Natural killer cell (primary cell): ENCODE data around the gene DLG5. TPM values are rescaled to one million over a fixed set of nuclear protein-coding genes. Genes with fewer than 3 reads are reported as not detected.

Experiments used
- ATAC-seq, 3 donors: fragments of 150-1000 bp in 2 of 3; fragments of 200-7000 bp in 1 of 3; cut with Tn5 transposase; 1 replicate in 1 of 3; 2 replicates in 2 of 3; pipeline ENCODE4 v1.10.0; 2021; ENCODE audit warnings: mild to moderate bottlenecking in 2 of 3, moderate library complexity in 2 of 3
- DNase-seq, 2 donors: peaks; one replicate each; pipeline versions ENCODE4 v3.0.0 to v3.0.0-alpha.2; 2013 to 2021; ENCODE audit warnings: mixed read lengths in 1 of 2
- H3K27ac ChIP-seq: one replicate; pipeline ENCODE4 v1.5.1; 2013; ENCODE audit warnings: mild to moderate bottlenecking, low read length
- H3K27me3 ChIP-seq: one replicate; pipeline ENCODE4 v1.6.1; 2013; ENCODE audit warnings: low read length; ENCODE audit not compliant: control insufficient read depth, insufficient read depth
- H3K36me3 ChIP-seq: one replicate; pipeline ENCODE4 v1.6.1; 2013; ENCODE audit warnings: low read length; ENCODE audit not compliant: control insufficient read depth, insufficient read depth
- H3K4me1 ChIP-seq: one replicate; pipeline ENCODE4 v1.6.1; 2013; ENCODE audit warnings: low read length; ENCODE audit not compliant: control insufficient read depth, insufficient read depth
- H3K4me3 ChIP-seq: one replicate; pipeline ENCODE4 v1.5.1; 2013; ENCODE audit warnings: low read length
- H3K9me3 ChIP-seq: one replicate; pipeline ENCODE4 v1.6.1; 2013; ENCODE audit warnings: low read length; ENCODE audit not compliant: control insufficient read depth, insufficient read depth
- H3K27ac Mint-ChIP-seq, 2 donors: one replicate each; pipeline ENCODE4 v1.8.0; 2022; ENCODE audit warnings: mild to moderate bottlenecking in 2 of 2, mixed read lengths in 2 of 2, moderate library complexity in 1 of 2
- H3K27me3 Mint-ChIP-seq, 2 donors: one replicate each; pipeline ENCODE4 v1.8.0; 2022; ENCODE audit warnings: low read depth in 2 of 2, mixed read lengths in 2 of 2
- H3K36me3 Mint-ChIP-seq: one replicate; pipeline ENCODE4 v1.8.0; 2022; ENCODE audit warnings: mixed read lengths
- H3K4me1 Mint-ChIP-seq, 2 donors: one replicate each; pipeline ENCODE4 v1.8.0; 2022; ENCODE audit warnings: mixed read lengths in 2 of 2
- H3K4me3 Mint-ChIP-seq: one replicate; pipeline ENCODE4 v1.8.0; 2022; ENCODE audit warnings: mild to moderate bottlenecking, moderate library complexity, mixed read lengths
- H3K9me3 Mint-ChIP-seq, 2 donors: one replicate each; pipeline ENCODE4 v1.8.0; 2022; ENCODE audit warnings: mixed read lengths in 2 of 2
- CTCF ChIP-seq: fragments of 200-600 bp; IDR thresholded peaks from one replicate; pipeline ENCODE4 v1.8.0; 2022; ENCODE audit warnings: antibody characterized with exemption
- WGBS: methylation state at CpG from one replicate; pipeline ENCODE4 v1.1.7; 2013; ENCODE audit warnings: missing lambda C conversion rate; ENCODE audit not compliant: insufficient coverage; 5-methylcytosine and 5-hydroxymethylcytosine counted together
- intact Hi-C: fragments of 100-400 bp; cut with micrococcal nuclease; formaldehyde crosslinking; loops from one replicate; pipeline ENCODE4 v1.14.2; 2022
- total RNA-seq, 4 donors: library from RNA; stranded (reverse); fragments of 120-200 nt in 1 of 4; gene quantifications; one replicate each; pipeline versions ENCODE4 v1.2.3 to v1.2.4, GENCODE V29; 2013 to 2022

DLG5 gene
- total RNA-seq, 3 donors from 2014 or later (not counting 1 experiment from before 2014, with no cell fraction given), result 52.8 to 75.0 (median 52.9) TPM

- WGBS, result 92% methylated on average over 8 of the region's 8 CpGs
- H3K9me3 ChIP-seq, result no peaks in the 10 kb centered on the region
- no peak for DNase-seq
- H3K27ac Mint-ChIP-seq, result peak overlapping the region in 1 of 2 donors; percentile 72
- no peak overlapping the region for H3K4me3 ChIP-seq
- H3K4me1 Mint-ChIP-seq, result peaks cover 46 to 53% of the 10 kb centered on the region in 2 donors
- no peak for TF ChIP-seq CTCF
- no peak overlapping the region for H3K4me3 Mint-ChIP-seq
- H3K27me3 Mint-ChIP-seq, result no peaks in the 10 kb centered on the region
- H3K36me3 ChIP-seq, result no peaks in the 10 kb centered on the region
- H3K27me3 ChIP-seq, result no peaks in the 10 kb centered on the region
- no peaks in the 10 kb centered on the region for H3K36me3 Mint-ChIP-seq
- no peak overlapping the region for H3K27ac ChIP-seq
- no peak for ATAC-seq
- peaks cover 4% of the 10 kb centered on the region for H3K4me1 ChIP-seq
- intact Hi-C loops, result no loop called here
- no peaks in the 10 kb centered on the region for H3K9me3 Mint-ChIP-seq
These were observed 33.2 kb downstream of the DLG5 start for GRCh38 chr10:77893386-77893785.

- Mint-ChIP-seq H3K27ac (no peak overlapping the region), H3K27me3 (no peaks in the 10 kb centered on the region), H3K9me3 (no peaks in the 10 kb centered on the region), H3K36me3 (no peaks in the 10 kb centered on the region), H3K4me3 (no peak overlapping the region), H3K4me1 (peaks cover 46 to 53% of the 10 kb centered on the region in 2 donors)
- Histone ChIP-seq H3K27ac (no peak overlapping the region), H3K4me3 (no peak overlapping the region), H3K36me3 (no peaks in the 10 kb centered on the region), H3K9me3 (no peaks in the 10 kb centered on the region), H3K4me1 (peaks cover 4% of the 10 kb centered on the region), H3K27me3 (no peaks in the 10 kb centered on the region)
- DNase-seq (no peak), ATAC-seq (no peak)
- no peak for TF ChIP-seq CTCF
- intact Hi-C loops, result no loop called here
- WGBS, result 93% methylated on average over 2 of the region's 5 CpGs
These were observed 33.8 kb downstream of the DLG5 start for GRCh38 chr10:77892761-77893160.

GRCh38 chr10:77892021-77892739 lies 34.4 kb downstream of the DLG5 start:
- no peak overlapping the region for H3K4me3 ChIP-seq

More at GRCh38 chr10:77892021-77892739, 34.4 kb downstream of the DLG5 start:
- no peak overlapping the region for H3K27ac ChIP-seq
- intact Hi-C loops, result no loop called here
- Mint-ChIP-seq H3K9me3 (no peaks in the 10 kb centered on the region), H3K4me3 (no peak overlapping the region), H3K4me1 (peaks cover 51 to 55% of the 10 kb centered on the region in 2 donors), H3K27ac (no peak overlapping the region), H3K36me3 (no peaks in the 10 kb centered on the region), H3K27me3 (no peaks in the 10 kb centered on the region)
- DNase-seq, result no peak
- 94% methylated on average over 8 of the region's 8 CpGs for WGBS
- H3K9me3 ChIP-seq, result no peaks in the 10 kb centered on the region
- peaks cover 4% of the 10 kb centered on the region for H3K4me1 ChIP-seq
- no peaks in the 10 kb centered on the region for H3K36me3 ChIP-seq
- no peak for ATAC-seq
- no peaks in the 10 kb centered on the region for H3K27me3 ChIP-seq
- no peak for TF ChIP-seq CTCF
